Endothelial cell of hepatic sinusoid (primary cell): ENCODE data around the gene UCP1.
"Not testable (repeated sequence)": the region's sequence is repeated elsewhere in the genome, so short reads cannot be mapped to it uniquely, and the experiment has no call there.

Experiments
- in situ Hi-C: cut with HindIII; loops from 2 replicates; pipeline ENCODE4 v1.10.0; 2017; ENCODE audit warnings: low sequenced_read_pairs

The UCP1 gene

DNA sequence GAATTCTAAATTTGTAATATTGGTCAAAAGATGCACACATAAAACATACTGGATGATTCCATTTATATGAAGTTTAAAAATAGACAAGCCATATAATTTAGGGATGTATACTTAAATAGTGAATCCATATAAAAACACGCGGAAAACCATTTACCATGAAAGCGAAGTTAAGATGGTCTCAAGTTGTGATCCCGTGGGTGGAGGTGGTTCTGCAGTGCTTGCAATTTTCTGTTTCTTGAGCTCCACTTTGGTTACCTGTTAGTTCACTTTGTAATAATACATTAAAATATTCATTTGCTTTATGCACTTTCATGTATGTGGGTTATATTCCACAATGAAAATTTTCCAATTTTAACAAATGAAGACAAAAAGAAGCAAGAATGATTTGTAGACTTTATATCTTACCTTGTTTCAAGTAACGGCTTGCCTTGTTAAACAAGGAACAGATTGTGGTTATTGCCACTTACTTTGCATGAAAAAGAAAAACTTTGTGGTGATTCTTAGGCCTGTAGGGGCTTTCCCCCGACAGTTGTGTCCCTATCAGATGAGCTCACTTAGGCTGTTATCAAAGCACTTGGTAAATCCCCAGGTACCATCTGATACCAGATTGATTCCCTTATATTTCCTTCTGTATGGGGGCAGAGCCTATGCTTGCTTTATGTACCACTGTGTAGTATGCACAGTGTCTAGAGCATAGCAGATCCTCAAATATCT lies 12.2 kb downstream of the UCP1 start:
- in situ Hi-C loops = no loop called here

DNA sequence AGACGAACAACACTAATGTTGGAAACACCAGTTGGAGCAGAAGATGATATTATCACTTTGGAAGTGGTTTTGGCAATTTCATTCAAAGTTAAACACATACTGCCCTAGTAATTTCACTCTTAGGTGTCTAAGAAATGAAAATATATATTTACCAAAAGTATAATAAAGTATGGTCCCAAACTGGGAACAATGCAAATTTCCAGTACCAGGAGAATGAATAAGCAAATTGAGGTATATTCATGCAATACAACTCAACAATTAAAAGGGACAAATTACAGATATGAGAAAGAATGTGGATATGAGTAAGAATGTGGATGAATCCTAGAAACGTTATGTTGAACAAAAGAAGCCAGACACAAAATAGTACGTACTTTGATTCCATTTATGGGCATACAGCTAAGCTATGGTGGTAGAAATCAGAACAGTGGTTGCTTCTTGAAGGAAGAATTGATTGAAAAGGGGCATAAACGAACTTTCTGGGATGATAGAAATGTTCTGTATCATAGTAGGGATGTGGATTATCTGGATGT lies 34.7 kb downstream of the UCP1 start:
- in situ Hi-C loops = no loop called here

- in situ Hi-C loops = no loop called here
Observed at GRCh38 chr4:140529434-140529833, 39.3 kb downstream of the UCP1 start.

DNA sequence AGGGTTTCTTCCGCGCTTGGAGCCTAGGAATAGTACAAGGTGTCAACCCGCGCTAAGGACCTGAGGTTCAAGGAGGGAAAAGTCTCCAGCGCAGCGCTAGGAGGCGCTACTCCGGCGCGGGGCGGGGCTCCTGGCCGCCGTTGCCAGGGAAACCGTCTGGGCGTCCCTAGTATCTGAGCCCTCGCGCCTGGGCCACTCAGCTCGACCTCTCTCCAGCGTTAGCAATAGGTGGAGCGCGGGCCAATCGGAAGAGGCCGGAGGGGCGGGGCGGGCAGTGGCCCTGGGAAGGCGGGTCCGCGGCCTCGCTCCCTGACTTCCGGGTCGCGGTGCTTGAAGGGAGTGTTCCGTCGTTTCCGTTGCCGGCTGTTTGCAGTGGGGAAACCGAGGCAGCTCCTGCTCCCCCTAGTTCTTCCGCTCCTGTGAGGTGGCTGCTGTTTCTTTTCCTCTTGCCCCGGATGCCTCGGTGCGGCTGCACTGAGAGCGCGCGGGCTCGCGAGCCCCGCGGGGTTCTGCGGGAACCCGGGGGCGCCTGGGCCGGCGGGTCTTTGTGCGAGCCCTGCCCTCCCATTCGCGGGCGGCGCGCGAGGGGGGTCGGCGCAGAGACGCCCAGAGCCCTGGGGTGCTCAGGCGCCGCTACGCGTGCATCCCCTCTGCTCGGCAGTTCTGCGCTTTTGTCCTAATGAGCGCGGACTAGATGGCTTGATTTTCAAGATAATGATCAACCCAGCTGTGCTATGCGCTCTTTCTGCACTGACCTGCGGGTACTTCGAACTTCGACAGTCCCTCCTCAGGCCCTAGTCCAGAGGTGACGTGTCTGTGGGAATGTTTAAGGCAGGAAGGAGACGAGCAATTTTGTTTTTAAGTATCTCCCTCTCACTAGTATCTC lies 44.7 kb downstream of the UCP1 start, which contains the start of gene ELMOD2:
Gene ELMOD2, plus strand, starts transcription at position 312 of the 886 bp plus-strand sequence. CDS start 1,261 bp downstream, outside the sequence.
- in situ Hi-C loops = no loop called here

GRCh38 chr4:140523370-140523856 lies 45.3 kb downstream of the UCP1 start:
- in situ Hi-C loops = no loop called here

DNA sequence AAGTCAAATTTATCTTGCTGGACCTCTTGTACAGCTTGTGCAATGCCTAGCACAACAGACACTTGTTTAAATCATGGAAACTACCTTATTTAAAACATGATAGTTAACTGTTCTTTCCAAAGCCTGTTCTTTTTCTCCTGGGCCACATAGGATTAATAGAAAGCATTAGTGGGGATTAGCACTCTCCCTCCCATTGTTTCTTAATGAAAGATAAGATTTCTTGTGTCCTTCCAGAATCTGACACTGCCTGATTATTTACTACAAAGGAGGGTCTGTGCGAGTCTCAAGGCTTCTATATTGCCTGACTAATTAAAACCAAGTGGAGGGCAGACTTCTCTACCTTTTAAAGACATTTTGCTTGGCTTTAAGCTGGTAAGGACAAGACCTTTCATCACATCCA lies 53.3 kb downstream of the UCP1 start:
- in situ Hi-C loops = no loop called here

DNA sequence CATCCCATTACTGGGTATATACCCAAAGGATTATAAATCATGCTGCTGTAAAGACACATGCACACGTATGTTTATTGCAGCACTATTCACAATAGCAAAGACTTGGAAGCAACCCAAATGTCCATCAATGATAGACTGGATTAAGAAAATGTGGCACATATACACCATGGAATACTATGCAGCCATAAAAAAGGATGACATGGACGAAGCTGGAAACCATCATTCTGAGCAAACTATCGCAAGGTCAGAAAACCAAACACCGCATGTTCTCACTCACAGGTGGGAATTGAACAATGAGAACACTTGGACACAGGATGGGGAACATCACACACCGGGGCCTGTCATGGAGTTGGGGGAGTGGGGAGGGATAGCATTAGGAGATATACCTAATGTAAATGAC lies 55.0 kb downstream of the UCP1 start:
- in situ Hi-C loops = not testable (repeated sequence)
